Sciatic nerve (tissue), 2 donors: ENCODE results near the gene PARP4. TPM values are rescaled to one million over a fixed set of nuclear protein-coding genes. Genes with fewer than 3 reads are reported as not detected.
"Not testable (repeated sequence)": the region's sequence is repeated elsewhere in the genome, so short reads cannot be mapped to it uniquely, and the experiment has no call there.

Experiments
- ATAC-seq: fragments of 200-7000 bp; cut with Tn5 transposase; one replicate; pipeline ENCODE4 v1.9.1; 2020; ENCODE audit warnings: mild to moderate bottlenecking, moderate library complexity
- DNase-seq: peaks from one replicate; pipeline ENCODE4 v3.0.0-alpha.2; 2020; ENCODE audit warnings: low spot score
- intact Hi-C: fragments of 100-400 bp; cut with DNase I; formaldehyde crosslinking; loops from one replicate; pipeline ENCODE4 v1.14.2; 2022
- total RNA-seq: library from RNA; stranded (reverse); fragmentation: NEBNext Ultra II Directional; extraction: Animal tissue kit (Norgen Biotek cat#: 25700); gene quantifications from one replicate; pipeline ENCODE4 v1.2.1, GENCODE V29; 2021
- donor health status: DM: no; HTN: no; CAD: no.
- donor health status: DM: no; HTN: no; CAD: no.

The PARP4 gene
- total RNA-seq, 1 donor from 2014 or later = 49.0 TPM

GRCh38 chr13:24511019-24511815 lies 1.4 kb downstream of the PARP4 start:
- peak; percentile 30 for ATAC-seq
- no peak for DNase-seq

GRCh38 chr13:24506698-24507335 lies 5.8 kb downstream of the PARP4 start:
- no peak for DNase-seq
- no peak for ATAC-seq
- intact Hi-C loops = no loop called here

More at GRCh38 chr13:24511019-24511815, 1.4 kb downstream of the PARP4 start:
- intact Hi-C loops = no loop called here

GRCh38 chr13:24506283-24506682 lies 6.3 kb downstream of the PARP4 start:
- DNase-seq, intact Hi-C loops, ATAC-seq: not testable (repeated sequence)

- intact Hi-C loops = no loop called here
- DNase-seq (no peak), ATAC-seq (no peak)
These were observed 6.8 kb downstream of the PARP4 start for GRCh38 chr13:24505756-24506155.

GRCh38 chr13:24505256-24505655 lies 7.3 kb downstream of the PARP4 start:
- DNase-seq = no peak
- no peak for ATAC-seq
- intact Hi-C loops = no loop called here

- intact Hi-C loops = no loop called here
- ATAC-seq (no peak), DNase-seq (no peak)
These were observed 9.2 kb downstream of the PARP4 start for GRCh38 chr13:24503379-24503696.

- ATAC-seq (peak; percentile 76), DNase-seq (no peak)
- intact Hi-C loops = no loop called here
These were observed 9.8 kb downstream of the PARP4 start for GRCh38 chr13:24502533-24503378.

- DNase-seq = no peak
- ATAC-seq = no peak
- intact Hi-C loops = no loop called here
These were observed 11.6 kb downstream of the PARP4 start for GRCh38 chr13:24500977-24501376.

- intact Hi-C loops = no loop called here
- no peak for ATAC-seq
- DNase-seq = no peak
These were observed 14.8 kb downstream of the PARP4 start for GRCh38 chr13:24497742-24498141.

- intact Hi-C loops, DNase-seq, ATAC-seq: not testable (repeated sequence)
These were observed 16.3 kb downstream of the PARP4 start for GRCh38 chr13:24496295-24496694.

- intact Hi-C loops = no loop called here
- DNase-seq (no peak), ATAC-seq (no peak)
These were observed 17.3 kb downstream of the PARP4 start for GRCh38 chr13:24495151-24495729.

- no peak for DNase-seq
- intact Hi-C loops = no loop called here
- no peak for ATAC-seq
These were observed 19.2 kb downstream of the PARP4 start for GRCh38 chr13:24493356-24493755.

GRCh38 chr13:24491845-24492244 lies 20.7 kb downstream of the PARP4 start:
- DNase-seq (no peak), ATAC-seq (no peak)
- intact Hi-C loops = no loop called here

GRCh38 chr13:24489721-24490120 lies 22.9 kb downstream of the PARP4 start:
- ATAC-seq = no peak
- intact Hi-C loops = loop anchor here (5.0 kb wide), 1 partner anchor 258 kb away; no protein-coding TSS in a partner anchor
- DNase-seq = no peak

- DNase-seq = not testable (repeated sequence)
- intact Hi-C loops = loop anchor here (5.0 kb wide), 1 partner anchor 259 kb away; no protein-coding TSS in a partner anchor
- ATAC-seq = peak; percentile 69
These were observed 24.5 kb downstream of the PARP4 start for GRCh38 chr13:24488092-24488491.

- not testable (repeated sequence) for DNase-seq
- peak; percentile 77 for ATAC-seq
- intact Hi-C loops = loop anchor here (5.0 kb wide), 1 partner anchor 261 kb away; no protein-coding TSS in a partner anchor
These were observed 26.4 kb downstream of the PARP4 start for GRCh38 chr13:24486017-24486657.

- DNase-seq (no peak), ATAC-seq (no peak)
- intact Hi-C loops = no loop called here
These were observed 38.9 kb downstream of the PARP4 start for GRCh38 chr13:24473686-24474085.

- intact Hi-C loops, ATAC-seq, DNase-seq: not testable (repeated sequence)
These were observed 40.4 kb downstream of the PARP4 start for GRCh38 chr13:24472129-24472528.

- intact Hi-C loops = no loop called here
- no peak for DNase-seq
- ATAC-seq = no peak
These were observed 49.5 kb downstream of the PARP4 start for GRCh38 chr13:24463078-24463477.
